Keratinocyte (primary cell): ENCODE data around the gene GSDMA.

Experiments used
- CTCF ChIP-seq, 3 experiments: IDR thresholded peaks in 1 of 3; conservative IDR thresholded peaks in 1 of 3; optimal IDR thresholded peaks in 1 of 3; 2 replicates in 2 of 3; 3 replicates in 1 of 3; pipeline versions ENCODE3 to v1.5.1; 2011; ENCODE audit warnings: low read length in 3 of 3, mild to moderate bottlenecking in 3 of 3, moderate library complexity in 2 of 3, control low read depth in 1 of 3, inconsistent platforms in 1 of 3; ENCODE audit not compliant: insufficient read depth in 2 of 3; ENCODE audit errors: extremely low read depth in 1 of 3
- EZH2 ChIP-seq: IDR thresholded peaks from one replicate; pipeline ENCODE4 v1.6.1; 2012; ENCODE audit warnings: inconsistent platforms, mild to moderate bottlenecking, low read length, moderate library complexity

- no peak for TF ChIP-seq EZH2
- no peak for TF ChIP-seq CTCF (optimal IDR thresholded peaks at IDR 0.05 in 1 of 3, IDR thresholded peaks at IDR 0.05 in 1 of 3, conservative IDR thresholded peaks at IDR 0.05 in 1 of 3; ENCODE audit: extremely low read depth in 1 of 3, insufficient read depth in 2 of 3, low read length in 3 of 3)
These were observed 55.7 kb downstream of the GSDMA start for GRCh38 chr17:40018211-40019121.
